ENCODE measurements around the gene TRIM9.

The TRIM9 gene

DNA sequence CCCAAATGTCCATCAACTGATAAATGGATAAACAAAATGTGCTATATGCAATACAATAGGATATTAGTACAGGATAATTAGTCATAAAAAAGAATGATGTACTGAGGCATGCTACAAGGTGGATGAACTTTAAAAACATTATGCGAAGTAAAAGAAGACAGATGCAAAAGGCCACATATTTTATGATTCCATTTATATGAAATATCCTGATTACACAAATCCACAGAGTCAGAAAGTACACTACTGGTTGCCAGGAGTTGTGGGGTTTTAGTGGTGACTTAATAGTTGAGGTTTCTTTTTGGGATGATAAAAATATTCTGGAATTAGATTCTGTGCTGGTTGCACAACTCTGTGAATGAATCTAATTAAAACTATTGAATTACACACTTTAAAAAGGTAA lies 12.6 kb downstream of the TRIM9 start:
- Histone ChIP-seq H3K27ac (no peak overlapping the region), H3K36me3 (no peaks in the 10 kb centered on the region), H3K27me3 (no peaks in the 10 kb centered on the region), H3K9me3 (no peaks in the 10 kb centered on the region), H3K4me3 (ENCODE audit: low read depth in 1 of 2, low read length in 1 of 2) (no peak overlapping the region), H3K4me1 (ENCODE audit: control insufficient read depth in 1 of 2, insufficient read depth in 1 of 2, low read depth in 1 of 2, low read length in 1 of 2) (peaks cover 24 to 25% of the 10 kb centered on the region in 2 experiments)
- TF ChIP-seq, protein P1, sequence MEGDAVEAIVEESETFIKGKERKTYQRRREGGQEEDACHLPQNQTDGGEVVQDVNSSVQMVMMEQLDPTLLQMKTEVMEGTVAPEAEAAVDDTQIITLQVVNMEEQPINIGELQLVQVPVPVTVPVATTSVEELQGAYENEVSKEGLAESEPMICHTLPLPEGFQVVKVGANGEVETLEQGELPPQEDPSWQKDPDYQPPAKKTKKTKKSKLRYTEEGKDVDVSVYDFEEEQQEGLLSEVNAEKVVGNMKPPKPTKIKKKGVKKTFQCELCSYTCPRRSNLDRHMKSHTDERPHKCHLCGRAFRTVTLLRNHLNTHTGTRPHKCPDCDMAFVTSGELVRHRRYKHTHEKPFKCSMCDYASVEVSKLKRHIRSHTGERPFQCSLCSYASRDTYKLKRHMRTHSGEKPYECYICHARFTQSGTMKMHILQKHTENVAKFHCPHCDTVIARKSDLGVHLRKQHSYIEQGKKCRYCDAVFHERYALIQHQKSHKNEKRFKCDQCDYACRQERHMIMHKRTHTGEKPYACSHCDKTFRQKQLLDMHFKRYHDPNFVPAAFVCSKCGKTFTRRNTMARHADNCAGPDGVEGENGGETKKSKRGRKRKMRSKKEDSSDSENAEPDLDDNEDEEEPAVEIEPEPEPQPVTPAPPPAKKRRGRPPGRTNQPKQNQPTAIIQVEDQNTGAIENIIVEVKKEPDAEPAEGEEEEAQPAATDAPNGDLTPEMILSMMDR (IDR thresholded peaks at IDR 0.05): no peak

DNA sequence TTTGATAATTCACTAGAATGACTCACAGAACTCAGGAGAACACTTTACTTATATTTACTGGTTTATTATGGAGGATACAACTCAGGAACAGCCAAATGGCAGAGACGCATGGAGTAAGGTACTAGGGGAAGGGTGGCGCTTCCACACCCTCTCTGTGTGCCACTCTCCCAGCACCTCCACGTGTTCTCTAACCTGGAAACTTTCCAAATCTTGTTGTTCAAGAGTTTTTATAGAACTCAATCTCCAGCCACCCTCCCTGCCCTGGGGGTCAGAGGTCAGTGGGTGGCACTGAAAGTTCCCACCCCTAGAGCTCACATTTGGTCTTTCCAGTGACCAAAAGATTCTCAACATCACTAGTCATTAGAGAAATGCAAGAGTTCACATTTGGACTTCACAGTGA lies 13.2 kb downstream of the TRIM9 start:
- Histone ChIP-seq H3K27me3 (no peaks in the 10 kb centered on the region), H3K9me3 (no peaks in the 10 kb centered on the region), H3K4me1 (ENCODE audit: control insufficient read depth in 1 of 2, insufficient read depth in 1 of 2, low read depth in 1 of 2, low read length in 1 of 2) (peaks cover 24 to 25% of the 10 kb centered on the region in 2 experiments), H3K27ac (no peak overlapping the region), H3K4me3 (ENCODE audit: low read depth in 1 of 2, low read length in 1 of 2) (no peak overlapping the region), H3K36me3 (no peaks in the 10 kb centered on the region)
- TF ChIP-seq, protein P1 (IDR thresholded peaks at IDR 0.05): no peak

DNA sequence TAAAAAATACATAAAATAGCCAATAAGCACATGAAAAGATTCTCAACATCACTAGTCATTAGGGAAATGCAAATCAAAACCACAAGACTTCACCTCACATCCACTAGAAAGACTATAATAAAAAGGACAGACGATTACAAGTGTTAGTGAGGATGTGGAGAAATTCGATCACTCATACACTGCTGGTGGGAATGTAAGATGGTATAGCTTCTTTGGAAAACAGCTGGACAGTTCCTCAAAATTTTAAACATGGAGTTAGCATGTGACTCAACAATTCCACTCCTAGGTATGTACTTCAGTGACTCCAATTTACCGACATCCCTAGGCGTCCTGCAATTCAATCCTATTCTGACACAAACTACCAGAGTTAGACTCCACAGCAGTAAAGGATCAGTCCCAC lies 13.7 kb downstream of the TRIM9 start:
- TF ChIP-seq, protein P1 (IDR thresholded peaks at IDR 0.05): no peak
- H3K36me3 ChIP-seq: no peaks in the 10 kb centered on the region
- H3K4me3 ChIP-seq (ENCODE audit: low read depth in 1 of 2, low read length in 1 of 2): no peak overlapping the region
- no peak overlapping the region for H3K27ac ChIP-seq
- no peaks in the 10 kb centered on the region for H3K27me3 ChIP-seq
- H3K9me3 ChIP-seq: no peaks in the 10 kb centered on the region
- H3K4me1 ChIP-seq (ENCODE audit: control insufficient read depth in 1 of 2, insufficient read depth in 1 of 2, low read depth in 1 of 2, low read length in 1 of 2): peaks cover 24 to 25% of the 10 kb centered on the region in 2 experiments

DNA sequence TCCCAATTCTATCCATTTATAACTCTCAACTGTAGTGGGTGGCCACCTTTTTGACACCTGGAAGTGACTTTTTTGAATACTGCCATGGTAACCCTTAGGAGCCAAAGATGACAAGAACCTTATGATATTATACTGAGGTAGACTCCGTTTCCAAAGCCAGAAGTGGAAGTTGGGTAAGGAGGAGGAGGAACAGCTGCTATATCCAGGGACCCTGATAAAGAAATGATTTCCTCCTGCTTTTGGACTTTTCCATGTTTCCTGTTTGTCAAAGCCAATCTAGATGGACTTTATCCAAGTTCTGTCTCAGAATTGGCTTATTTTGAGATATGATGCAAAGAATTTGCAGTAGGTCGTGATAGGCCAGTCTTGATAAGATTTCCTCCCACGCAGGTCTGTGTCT lies 14.3 kb downstream of the TRIM9 start:
- H3K27ac ChIP-seq: no peak overlapping the region
- no peaks in the 10 kb centered on the region for H3K27me3 ChIP-seq
- TF ChIP-seq, protein P1 (IDR thresholded peaks at IDR 0.05): no peak
- H3K4me1 ChIP-seq (ENCODE audit: control insufficient read depth in 1 of 2, insufficient read depth in 1 of 2, low read depth in 1 of 2, low read length in 1 of 2): peaks cover 24 to 25% of the 10 kb centered on the region in 2 experiments
- no peak overlapping the region for H3K4me3 ChIP-seq (ENCODE audit: low read depth in 1 of 2, low read length in 1 of 2)
- H3K36me3 ChIP-seq: no peaks in the 10 kb centered on the region
- no peaks in the 10 kb centered on the region for H3K9me3 ChIP-seq

DNA sequence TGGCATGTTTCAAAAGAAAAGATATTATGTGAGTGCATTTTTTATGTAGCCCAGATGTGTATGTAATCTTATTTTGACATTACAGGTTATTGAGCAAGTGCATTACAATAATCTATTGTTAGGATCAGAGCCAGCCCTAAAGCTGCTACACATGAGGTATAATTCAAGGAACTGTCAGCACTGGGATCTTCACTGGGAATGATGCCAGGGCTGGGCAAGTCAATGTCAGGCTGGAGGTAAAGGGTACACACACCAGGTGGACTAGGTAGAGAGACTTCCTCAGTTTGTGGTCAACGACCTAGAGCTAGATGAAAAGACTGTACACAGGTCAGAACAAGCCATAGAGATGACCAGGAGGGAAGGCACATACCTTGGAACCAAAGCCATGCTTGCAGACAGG lies 15.4 kb downstream of the TRIM9 start:
- Histone ChIP-seq H3K9me3 (no peaks in the 10 kb centered on the region), H3K4me1 (ENCODE audit: control insufficient read depth in 1 of 2, insufficient read depth in 1 of 2, low read depth in 1 of 2, low read length in 1 of 2) (peaks cover 24 to 25% of the 10 kb centered on the region in 2 experiments), H3K4me3 (ENCODE audit: low read depth in 1 of 2, low read length in 1 of 2) (no peak overlapping the region), H3K27ac (peak overlapping the region; percentile 39), H3K27me3 (no peaks in the 10 kb centered on the region), H3K36me3 (no peaks in the 10 kb centered on the region)
- TF ChIP-seq, protein P1 (IDR thresholded peaks at IDR 0.05): no peak

DNA sequence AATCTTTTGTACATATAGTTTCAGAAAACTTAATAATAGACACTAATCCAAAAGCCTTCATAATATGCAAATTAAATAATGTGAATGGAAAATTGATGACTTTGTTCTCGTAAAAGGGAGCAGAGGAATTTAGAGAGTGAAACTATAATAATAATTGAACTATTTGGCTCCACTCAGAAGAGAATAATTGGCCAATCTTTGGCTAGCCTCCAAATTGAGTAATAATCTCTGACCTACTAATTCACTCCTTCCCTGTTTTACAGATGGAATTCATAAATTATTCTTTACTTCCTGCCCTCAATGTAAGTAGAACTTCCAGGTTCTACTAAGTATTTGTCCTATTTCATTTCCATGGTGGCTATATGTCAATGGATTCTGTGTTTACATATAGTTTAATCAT lies 15.8 kb downstream of the TRIM9 start:
- Histone ChIP-seq H3K9me3 (no peaks in the 10 kb centered on the region), H3K4me1 (ENCODE audit: control insufficient read depth in 1 of 2, insufficient read depth in 1 of 2, low read depth in 1 of 2, low read length in 1 of 2) (peaks cover 24 to 25% of the 10 kb centered on the region in 2 experiments), H3K4me3 (ENCODE audit: low read depth in 1 of 2, low read length in 1 of 2) (no peak overlapping the region), H3K36me3 (no peaks in the 10 kb centered on the region), H3K27ac (peak overlapping the region; percentile 39), H3K27me3 (no peaks in the 10 kb centered on the region)
- TF ChIP-seq, protein P1 (IDR thresholded peaks at IDR 0.05): no peak

All from neutrophil (primary cell).